Thyroid gland (tissue), 4 donors: ENCODE data around the gene PAM. TPM values are rescaled to one million over a fixed set of nuclear protein-coding genes. Genes with fewer than 3 reads are reported as not detected.

Experiments
- DNase-seq, 2 donors: peaks; one replicate each; pipeline ENCODE4 v3.0.0-alpha.2; 2019
- H3K27ac ChIP-seq, 3 donors: fragments of 200-600 bp; sonication (generic); 1 replicate in 2 of 3; 2 replicates in 1 of 3; pipeline ENCODE4 v1.5.1; 2016 to 2019; ENCODE audit warnings: mild to moderate bottlenecking in 1 of 3, moderate library complexity in 1 of 3
- H3K27me3 ChIP-seq: fragments of 200-600 bp; sonication (generic); one replicate; pipeline ENCODE4 v1.5.1; 2019
- H3K36me3 ChIP-seq, 2 donors: fragments of 200-600 bp; sonication (generic); one replicate each; pipeline ENCODE4 v1.5.1; 2016 to 2019
- H3K4me1 ChIP-seq, 2 donors: fragments of 200-600 bp; sonication (generic); one replicate each; pipeline ENCODE4 v1.5.1; 2017 to 2019
- H3K4me3 ChIP-seq, 3 donors: fragments of 200-600 bp; sonication (generic); replicated peaks in 1 of 3; 1 replicate in 2 of 3; 2 replicates in 1 of 3; pipeline ENCODE4 v1.5.1; 2016; ENCODE audit warnings: mild to moderate bottlenecking in 1 of 3
- H3K9me3 ChIP-seq: fragments of 200-600 bp; sonication (generic); one replicate; pipeline ENCODE4 v1.5.1; 2017
- CTCF ChIP-seq, 6 experiments: fragments of 200-600 bp in 3 of 6; fragments of 450-650 bp in 3 of 6; sonication (generic) in 3 of 6; IDR thresholded peaks; one replicate each; pipeline ENCODE4 v1.5.1; 2016 to 2019; ENCODE audit warnings: antibody characterized with exemption in 6 of 6, mild to moderate bottlenecking in 2 of 6, inconsistent platforms in 1 of 6, moderate library complexity in 1 of 6
- POLR2A ChIP-seq, 2 donors: fragments of 450-650 bp; IDR thresholded peaks; one replicate each; pipeline ENCODE4 v1.6.1; 2017; ENCODE audit warnings: antibody characterized with exemption in 2 of 2, mild to moderate bottlenecking in 2 of 2, moderate library complexity in 1 of 2
- WGBS, 2 donors: methylation state at CpG; one replicate each; pipeline ENCODE4 v1.1.5; 2017; 5-methylcytosine and 5-hydroxymethylcytosine counted together
- intact Hi-C: fragments of 100-400 bp; cut with DNase I; formaldehyde crosslinking; loops from one replicate; pipeline ENCODE4 v1.15.1; 2023
- total RNA-seq, 4 donors: library from RNA; depleted of rRNA; stranded (reverse); fragments of >200 nt; gene quantifications; one replicate each; pipeline ENCODE4 v1.2.3, GENCODE V29; 2016

Gene PAM
- total RNA-seq, 4 donors from 2014 or later, result 175 to 250 (median 202) TPM

- H3K9me3 ChIP-seq, result no peaks in the 10 kb centered on the region
- TF ChIP-seq CTCF (IDR thresholded peaks at IDR 0.05), result no peak
- no peak for TF ChIP-seq POLR2A (IDR thresholded peaks at IDR 0.05)
- WGBS, 2 donors, result 91% methylated on average over 4 of the region's 4 CpGs
- no peak overlapping the region for H3K4me3 ChIP-seq
- no peak overlapping the region for H3K27ac ChIP-seq
- H3K36me3 ChIP-seq, result no peaks in the 10 kb centered on the region
- DNase-seq, result no peak
- H3K27me3 ChIP-seq, result no peaks in the 10 kb centered on the region
- H3K4me1 ChIP-seq, result no peaks in the 10 kb centered on the region
- intact Hi-C loops, result no loop called here
Measured at GRCh38 chr5:103075442-103075841, 320.3 kb downstream of the PAM start.
